OCI-LY1 (cell line): ENCODE measurements around the gene ZBTB16.

Source experiments
- H2AFZ ChIP-seq: fragments of 200-600 bp; sonication (generic), shearing (Covaris generic); 2 replicates; pipeline ENCODE4 v1.6.0; 2014; ENCODE audit warnings: antibody characterized with exemption, mild to moderate bottlenecking, low read length
- H3F3A ChIP-seq: fragments of 200-600 bp; sonication (generic), shearing (Covaris generic); 2 replicates; pipeline ENCODE4 v1.6.0; 2014; ENCODE audit warnings: mild to moderate bottlenecking, antibody characterized with exemption, low read length, moderate library complexity; ENCODE audit not compliant: insufficient read depth
- H3K27ac ChIP-seq: fragments of 200-600 bp; sonication (generic); 2 replicates; pipeline ENCODE4 v1.5.1; 2014; ENCODE audit warnings: low read length, mixed run types, mild to moderate bottlenecking, low read depth; ENCODE audit not compliant: poor library complexity, severe bottlenecking
- H3K27me3 ChIP-seq: fragments of 200-600 bp; sonication (generic); 2 replicates; pipeline ENCODE4 v1.6.0; 2014; ENCODE audit warnings: antibody characterized with exemption, mild to moderate bottlenecking, low read length, moderate library complexity; ENCODE audit not compliant: insufficient read depth
- H3K36me3 ChIP-seq: fragments of 200-600 bp; sonication (generic); 2 replicates; pipeline ENCODE4 v1.6.1; 2014; ENCODE audit warnings: mild to moderate bottlenecking, antibody characterized with exemption, low read length, moderate library complexity, mixed read lengths; ENCODE audit not compliant: insufficient read depth
- H3K4me1 ChIP-seq: fragments of 200-600 bp; sonication (generic); 2 replicates; pipeline ENCODE4 v1.5.1; 2014; ENCODE audit warnings: mild to moderate bottlenecking, low read length, moderate library complexity; ENCODE audit not compliant: insufficient read depth, severe bottlenecking
- H3K4me2 ChIP-seq: fragments of 200-600 bp; sonication (generic), shearing (Covaris generic); 2 replicates; pipeline ENCODE4 v1.6.1; 2014; ENCODE audit warnings: low read length
- H3K4me3 ChIP-seq: fragments of 200-600 bp; sonication (generic); 2 replicates; pipeline ENCODE4 v1.5.1; 2014; ENCODE audit warnings: low read length, low read depth, mild to moderate bottlenecking, mixed read lengths; ENCODE audit not compliant: poor library complexity, severe bottlenecking
- H3K79me2 ChIP-seq: fragments of 200-600 bp; shearing (Covaris generic); 2 replicates; pipeline ENCODE4 v1.6.1; 2016; ENCODE audit warnings: mixed run types, low read length, mixed read lengths; ENCODE audit not compliant: insufficient read depth
- H3K9ac ChIP-seq: fragments of 200-600 bp; sonication (generic), shearing (Covaris generic); 2 replicates; pipeline ENCODE4 v1.6.1; 2014; ENCODE audit warnings: mild to moderate bottlenecking, low read length, mixed read lengths
- H3K9me2 ChIP-seq: fragments of 200-600 bp; sonication (generic), shearing (Covaris generic); 2 replicates; pipeline ENCODE4 v1.6.1; 2014; ENCODE audit warnings: low read depth, mild to moderate bottlenecking, low read length, mixed read lengths
- H3K9me3 ChIP-seq: fragments of 200-600 bp; shearing (Covaris generic); 2 replicates; pipeline ENCODE4 v1.6.1; 2014; ENCODE audit warnings: low read length, mixed read lengths
- H4K20me1 ChIP-seq: fragments of 200-600 bp; sonication (generic), shearing (Covaris generic); 2 replicates; pipeline ENCODE4 v1.6.0; 2016; ENCODE audit warnings: mild to moderate bottlenecking, low read length; ENCODE audit not compliant: insufficient read depth
- CTCF ChIP-seq: fragments of 200-600 bp; sonication (generic), shearing (Covaris generic); IDR thresholded peaks from 2 replicates; pipeline ENCODE4 v1.5.1; 2017; ENCODE audit warnings: mild to moderate bottlenecking, antibody characterized with exemption, low read length, moderate library complexity, mixed read lengths
- EZH2 ChIP-seq: fragments of 200-600 bp; sonication (generic), shearing (Covaris generic); IDR thresholded peaks from 2 replicates; pipeline ENCODE4 v1.8.0; 2017; ENCODE audit warnings: borderline replicate concordance, mixed run types, mild to moderate bottlenecking, antibody characterized with exemption, low read length, moderate library complexity, mixed read lengths

ZBTB16 gene

GRCh38 chr11:114181752-114182151, 122.2 kb downstream of the ZBTB16 start:
- Histone ChIP-seq H2AFZ (no peak overlapping the region), H3K9ac (no peak overlapping the region), H3K36me3 (no peaks in the 10 kb centered on the region), H3K27ac (no peak overlapping the region), H3K9me2 (no peaks in the 10 kb centered on the region), H3K9me3 (no peaks in the 10 kb centered on the region), H3K4me3 (no peak overlapping the region), H3K27me3 (no peaks in the 10 kb centered on the region), H3F3A (no peaks in the 10 kb centered on the region), H4K20me1 (no peaks in the 10 kb centered on the region), H3K4me1 (peaks cover 32% of the 10 kb centered on the region), H3K79me2 (no peaks in the 10 kb centered on the region), H3K4me2 (no peak overlapping the region)
- TF ChIP-seq CTCF (no peak), EZH2 (no peak)

GRCh38 chr11:114182471-114183043, 123.0 kb downstream of the ZBTB16 start:
- Histone ChIP-seq H3K9ac (no peak overlapping the region), H3K27ac (no peak overlapping the region), H3K79me2 (no peaks in the 10 kb centered on the region), H2AFZ (no peak overlapping the region), H3K36me3 (no peaks in the 10 kb centered on the region), H3K4me3 (no peak overlapping the region), H3K9me2 (no peaks in the 10 kb centered on the region), H4K20me1 (no peaks in the 10 kb centered on the region), H3K27me3 (no peaks in the 10 kb centered on the region), H3K9me3 (no peaks in the 10 kb centered on the region), H3K4me1 (peaks cover 35% of the 10 kb centered on the region), H3F3A (no peaks in the 10 kb centered on the region), H3K4me2 (no peak overlapping the region)
- no peak for TF ChIP-seq EZH2
- TF ChIP-seq CTCF, result no peak

- no peak overlapping the region for H3K4me3 ChIP-seq
- no peak overlapping the region for H2AFZ ChIP-seq
- H3K27ac ChIP-seq, result no peak overlapping the region
- H3K9ac ChIP-seq, result no peak overlapping the region
- H4K20me1 ChIP-seq, result no peaks in the 10 kb centered on the region
- no peak overlapping the region for H3K4me2 ChIP-seq
- no peak for TF ChIP-seq EZH2
- TF ChIP-seq CTCF, result no peak
- H3K9me2 ChIP-seq, result no peaks in the 10 kb centered on the region
- H3K36me3 ChIP-seq, result no peaks in the 10 kb centered on the region
- peaks cover 35% of the 10 kb centered on the region for H3K4me1 ChIP-seq
- H3K9me3 ChIP-seq, result no peaks in the 10 kb centered on the region
- no peaks in the 10 kb centered on the region for H3K79me2 ChIP-seq
- no peaks in the 10 kb centered on the region for H3K27me3 ChIP-seq
- no peaks in the 10 kb centered on the region for H3F3A ChIP-seq
Measured at GRCh38 chr11:114183044-114183511, 123.6 kb downstream of the ZBTB16 start.
